ENCODE measurements around the gene GLIPR1.
"Not testable (repeated sequence)": the region's sequence is repeated elsewhere in the genome, so short reads cannot be mapped to it uniquely, and the experiment has no call there.

GLIPR1 gene

GRCh38 chr12:75480469-75480949 is at the start of gene GLIPR1:
GLIPR1 (plus strand) TSS chr12:75480755; CDS start chr12:75480881, 126 bp downstream.
- H3K4me1 Mint-ChIP-seq (ENCODE audit: low read depth), result peaks cover 96% of the 10 kb centered on the region
- peak; percentile 78 for DNase-seq
- H3K36me3 Mint-ChIP-seq (ENCODE audit: low read depth), result peaks cover 13% of the 10 kb centered on the region
- no peaks in the 10 kb centered on the region for H3K27me3 Mint-ChIP-seq
- H3K4me3 Mint-ChIP-seq, result peak within 1 kb of the TSS; percentile 85
- H3K27ac Mint-ChIP-seq, result peak within 1 kb of the TSS; percentile 97
- no peaks in the 10 kb centered on the region for H3K9me3 Mint-ChIP-seq

- DNase-seq, result no peak
- H3K9me3 Mint-ChIP-seq, result peaks cover 19% of the 10 kb centered on the region
- H3K4me3 Mint-ChIP-seq, result no peak overlapping the region
- H3K36me3 Mint-ChIP-seq (ENCODE audit: low read depth), result no peaks in the 10 kb centered on the region
- H3K4me1 Mint-ChIP-seq (ENCODE audit: low read depth), result peaks cover 3% of the 10 kb centered on the region
- no peak overlapping the region for H3K27ac Mint-ChIP-seq
- no peaks in the 10 kb centered on the region for H3K27me3 Mint-ChIP-seq
Measured at GRCh38 chr12:75432924-75433323, 47.6 kb upstream of the GLIPR1 start.

- H3K9me3 Mint-ChIP-seq, result peaks cover 2% of the 10 kb centered on the region
- H3K4me3 Mint-ChIP-seq, result no peak overlapping the region
- no peaks in the 10 kb centered on the region for H3K36me3 Mint-ChIP-seq (ENCODE audit: low read depth)
- H3K4me1 Mint-ChIP-seq (ENCODE audit: low read depth), result peaks cover 9% of the 10 kb centered on the region
- H3K27ac Mint-ChIP-seq, result no peak overlapping the region
- no peak for DNase-seq
- H3K27me3 Mint-ChIP-seq, result peaks cover 7% of the 10 kb centered on the region
Measured at GRCh38 chr12:75437564-75437963, 43.0 kb upstream of the GLIPR1 start.

GRCh38 chr12:75438059-75438754 is 42.3 kb upstream of the GLIPR1 start:
- DNase-seq, result no peak
- Mint-ChIP-seq H3K36me3 (ENCODE audit: low read depth) (no peaks in the 10 kb centered on the region), H3K27me3 (peaks cover 8% of the 10 kb centered on the region), H3K4me3 (no peak overlapping the region), H3K4me1 (ENCODE audit: low read depth) (peaks cover 9% of the 10 kb centered on the region), H3K9me3 (peaks cover 2% of the 10 kb centered on the region), H3K27ac (no peak overlapping the region)

GRCh38 chr12:75439048-75439447 is 41.5 kb upstream of the GLIPR1 start:
- no peaks in the 10 kb centered on the region for H3K36me3 Mint-ChIP-seq (ENCODE audit: low read depth)
- H3K9me3 Mint-ChIP-seq, result peaks cover 2% of the 10 kb centered on the region
- H3K27ac Mint-ChIP-seq, result no peak overlapping the region
- H3K27me3 Mint-ChIP-seq, result peaks cover 13% of the 10 kb centered on the region
- H3K4me3 Mint-ChIP-seq, result no peak overlapping the region
- H3K4me1 Mint-ChIP-seq (ENCODE audit: low read depth), result peaks cover 9% of the 10 kb centered on the region
- no peak for DNase-seq

GRCh38 chr12:75439930-75440329 is 40.6 kb upstream of the GLIPR1 start:
- H3K27me3 Mint-ChIP-seq, result peaks cover 13% of the 10 kb centered on the region
- DNase-seq, result no peak

GRCh38 chr12:75441687-75442449 is 38.7 kb upstream of the GLIPR1 start:
- not testable (repeated sequence) for H3K4me1 Mint-ChIP-seq (ENCODE audit: low read depth); H3K36me3 Mint-ChIP-seq (ENCODE audit: low read depth); H3K27ac Mint-ChIP-seq; H3K9me3 Mint-ChIP-seq; DNase-seq; H3K4me3 Mint-ChIP-seq
- H3K27me3 Mint-ChIP-seq, result peaks cover 13% of the 10 kb centered on the region

More at GRCh38 chr12:75439930-75440329, 40.6 kb upstream of the GLIPR1 start:
- H3K4me3 Mint-ChIP-seq, result no peak overlapping the region
- H3K9me3 Mint-ChIP-seq, result peaks cover 2% of the 10 kb centered on the region
- H3K27ac Mint-ChIP-seq, result no peak overlapping the region
- H3K4me1 Mint-ChIP-seq (ENCODE audit: low read depth), result peaks cover 9% of the 10 kb centered on the region
- no peaks in the 10 kb centered on the region for H3K36me3 Mint-ChIP-seq (ENCODE audit: low read depth)

GRCh38 chr12:75442454-75442853 is 38.1 kb upstream of the GLIPR1 start:
- H3K27ac Mint-ChIP-seq; H3K9me3 Mint-ChIP-seq; H3K36me3 Mint-ChIP-seq (ENCODE audit: low read depth); H3K4me1 Mint-ChIP-seq (ENCODE audit: low read depth); H3K4me3 Mint-ChIP-seq; DNase-seq: not testable (repeated sequence)
- H3K27me3 Mint-ChIP-seq, result peaks cover 13% of the 10 kb centered on the region

GRCh38 chr12:75443709-75444108 is 36.8 kb upstream of the GLIPR1 start:
- no peak for DNase-seq
- Mint-ChIP-seq H3K27ac (no peak overlapping the region), H3K27me3 (peaks cover 13% of the 10 kb centered on the region), H3K4me1 (ENCODE audit: low read depth) (peaks cover 3% of the 10 kb centered on the region), H3K4me3 (no peak overlapping the region), H3K36me3 (ENCODE audit: low read depth) (no peaks in the 10 kb centered on the region), H3K9me3 (no peaks in the 10 kb centered on the region)

GRCh38 chr12:75444429-75445136 is 36.0 kb upstream of the GLIPR1 start:
- no peak for DNase-seq
- peaks cover 13% of the 10 kb centered on the region for H3K27me3 Mint-ChIP-seq
- no peaks in the 10 kb centered on the region for H3K36me3 Mint-ChIP-seq (ENCODE audit: low read depth)
- no peaks in the 10 kb centered on the region for H3K4me1 Mint-ChIP-seq (ENCODE audit: low read depth)
- H3K27ac Mint-ChIP-seq, result no peak overlapping the region
- H3K9me3 Mint-ChIP-seq, result no peaks in the 10 kb centered on the region
- H3K4me3 Mint-ChIP-seq, result no peak overlapping the region

- not testable (repeated sequence) for DNase-seq; H3K4me3 Mint-ChIP-seq; H3K36me3 Mint-ChIP-seq (ENCODE audit: low read depth); H3K9me3 Mint-ChIP-seq; H3K27ac Mint-ChIP-seq; H3K4me1 Mint-ChIP-seq (ENCODE audit: low read depth)
- H3K27me3 Mint-ChIP-seq, result peaks cover 13% of the 10 kb centered on the region
Measured at GRCh38 chr12:75445137-75445507, 35.4 kb upstream of the GLIPR1 start.

- no peaks in the 10 kb centered on the region for H3K9me3 Mint-ChIP-seq
- no peak overlapping the region for H3K4me3 Mint-ChIP-seq
- H3K36me3 Mint-ChIP-seq (ENCODE audit: low read depth), result no peaks in the 10 kb centered on the region
- H3K27me3 Mint-ChIP-seq, result peaks cover 6% of the 10 kb centered on the region
- H3K4me1 Mint-ChIP-seq (ENCODE audit: low read depth), result no peaks in the 10 kb centered on the region
- DNase-seq, result no peak
- H3K27ac Mint-ChIP-seq, result no peak overlapping the region
Measured at GRCh38 chr12:75446857-75447256, 33.7 kb upstream of the GLIPR1 start.

GRCh38 chr12:75447691-75448393 is 32.7 kb upstream of the GLIPR1 start:
- H3K4me3 Mint-ChIP-seq, result no peak overlapping the region
- H3K27me3 Mint-ChIP-seq, result peaks cover 6% of the 10 kb centered on the region
- no peak for DNase-seq
- no peaks in the 10 kb centered on the region for H3K9me3 Mint-ChIP-seq
- no peaks in the 10 kb centered on the region for H3K4me1 Mint-ChIP-seq (ENCODE audit: low read depth)
- H3K36me3 Mint-ChIP-seq (ENCODE audit: low read depth), result no peaks in the 10 kb centered on the region
- no peak overlapping the region for H3K27ac Mint-ChIP-seq

- DNase-seq, result no peak
- Mint-ChIP-seq H3K36me3 (ENCODE audit: low read depth) (no peaks in the 10 kb centered on the region), H3K4me1 (ENCODE audit: low read depth) (peaks cover 12% of the 10 kb centered on the region), H3K27me3 (no peaks in the 10 kb centered on the region), H3K27ac (no peak overlapping the region), H3K9me3 (no peaks in the 10 kb centered on the region), H3K4me3 (no peak overlapping the region)
Measured at GRCh38 chr12:75452675-75453330, 27.8 kb upstream of the GLIPR1 start.
